Left lung (tissue), 10 donors: ENCODE data around the gene PKMYT1. TPM values are rescaled to one million over a fixed set of nuclear protein-coding genes. Genes with fewer than 3 reads are reported as not detected.

Experiments used
- ATAC-seq: fragments of 200-7000 bp; cut with Tn5 transposase; one replicate; pipeline ENCODE4 v1.9.1; 2020; ENCODE audit warnings: moderate library complexity
- DNase-seq, 4 donors: peaks; one replicate each; pipeline ENCODE4 v3.0.0-alpha.2; 2013 to 2020
- H3K27ac ChIP-seq, 2 donors: fragments of 200-600 bp; sonication (generic) in 1 of 2; one replicate each; pipeline versions ENCODE4 v1.5.0 to v1.8.0; 2020 to 2021
- H3K27me3 ChIP-seq, 2 donors: fragments of 200-600 bp; sonication (generic) in 1 of 2; one replicate each; pipeline versions ENCODE4 v1.5.0 to v1.8.0; 2020 to 2021
- H3K36me3 ChIP-seq, 2 donors: fragments of 200-600 bp; sonication (generic) in 1 of 2; one replicate each; pipeline versions ENCODE4 v1.5.0 to v1.8.0; 2020 to 2021
- H3K4me1 ChIP-seq, 2 donors: fragments of 200-600 bp; one replicate each; pipeline ENCODE4 v1.8.0; 2021
- H3K4me3 ChIP-seq, 2 donors: fragments of 200-600 bp; sonication (generic) in 1 of 2; one replicate each; pipeline versions ENCODE4 v1.5.0 to v1.8.0; 2020 to 2021; ENCODE audit warnings: mild to moderate bottlenecking in 1 of 2
- H3K9me3 ChIP-seq, 2 donors: fragments of 200-600 bp; sonication (generic) in 1 of 2; one replicate each; pipeline versions ENCODE4 v1.5.0 to v1.8.0; 2020 to 2021
- CTCF ChIP-seq, 2 donors: fragments of 200-600 bp; sonication (generic) in 1 of 2; IDR thresholded peaks; one replicate each; pipeline versions ENCODE4 v1.5.0 to v1.8.0; 2021; ENCODE audit warnings: antibody characterized with exemption in 2 of 2
- intact Hi-C, 2 donors: fragments of 100-400 bp; cut with DNase I; formaldehyde crosslinking; loops; one replicate each; pipeline versions ENCODE4 v1.11.2 to v1.14.2; 2022
- polyA plus RNA-seq, 6 donors: library from polyadenylated mRNA; unstranded; fragments of 120-200 nt; gene quantifications; one replicate each; pipeline ENCODE4 v1.2.1, GENCODE V29; 2013; ENCODE audit not compliant: insufficient read length in 6 of 6
- total RNA-seq, 2 donors: library from RNA; stranded (reverse); fragmentation: NEBNext Ultra II Directional; extraction: Animal tissue kit (Norgen Biotek cat#: 25700); gene quantifications; one replicate each; pipeline ENCODE4 v1.2.1, GENCODE V29; 2021
- donor health status: DM: no; HTN: yes; CAD: no.
- donor health status: DM: no; HTN: no; CAD: no.

The PKMYT1 gene
- total and polyA plus RNA-seq, 8 donors: 13.9 to 21.8 (median 17.2) TPM

GRCh38 chr16:2954656-2955381 lies 25.4 kb downstream of the PKMYT1 start:
- peaks cover 0 to 17% of the 10 kb centered on the region in 2 donors for H3K4me1 ChIP-seq
- TF ChIP-seq CTCF (IDR thresholded peaks at IDR 0.05): no peak
- ATAC-seq (no peak), DNase-seq (no peak)
- intact Hi-C loops: no loop called here
- H3K9me3 ChIP-seq: no peaks in the 10 kb centered on the region
- H3K36me3 ChIP-seq: peaks cover 0 to 9% of the 10 kb centered on the region in 2 donors
- H3K27me3 ChIP-seq: peaks cover 15 to 64% of the 10 kb centered on the region in 2 donors
- H3K4me3 ChIP-seq: no peak overlapping the region
- H3K27ac ChIP-seq: no peak overlapping the region

GRCh38 chr16:2953706-2954627 lies 26.3 kb downstream of the PKMYT1 start:
- no peak for TF ChIP-seq CTCF (IDR thresholded peaks at IDR 0.05)
- Histone ChIP-seq H3K4me3 (no peak overlapping the region), H3K4me1 (peaks cover 0 to 17% of the 10 kb centered on the region in 2 donors), H3K27me3 (peaks cover 15 to 56% of the 10 kb centered on the region in 2 donors), H3K9me3 (no peaks in the 10 kb centered on the region), H3K36me3 (peaks cover 0 to 18% of the 10 kb centered on the region in 2 donors), H3K27ac (no peak overlapping the region)
- intact Hi-C loops: no loop called here
- DNase-seq: no peak
- no peak for ATAC-seq

GRCh38 chr16:2952679-2953078 lies 27.6 kb downstream of the PKMYT1 start:
- H3K36me3 ChIP-seq: peaks cover 0 to 22% of the 10 kb centered on the region in 2 donors
- H3K4me3 ChIP-seq: no peak overlapping the region
- H3K9me3 ChIP-seq: no peaks in the 10 kb centered on the region
- peaks cover 15 to 43% of the 10 kb centered on the region in 2 donors for H3K27me3 ChIP-seq
- DNase-seq (no peak), ATAC-seq (no peak)
- H3K4me1 ChIP-seq: peaks cover 0 to 17% of the 10 kb centered on the region in 2 donors
- TF ChIP-seq CTCF (IDR thresholded peaks at IDR 0.05): no peak
- no peak overlapping the region for H3K27ac ChIP-seq
- intact Hi-C loops: no loop called here

- no peak for TF ChIP-seq CTCF (IDR thresholded peaks at IDR 0.05)
- DNase-seq: no peak
- Histone ChIP-seq H3K4me3 (no peak overlapping the region), H3K4me1 (peaks cover 0 to 6% of the 10 kb centered on the region in 2 donors), H3K27ac (no peak overlapping the region), H3K9me3 (no peaks in the 10 kb centered on the region), H3K27me3 (peaks cover 10 to 24% of the 10 kb centered on the region in 2 donors), H3K36me3 (peaks cover 0 to 22% of the 10 kb centered on the region in 2 donors)
- no peak for ATAC-seq
- intact Hi-C loops: no loop called here
Observed at GRCh38 chr16:2950773-2951172, 29.5 kb downstream of the PKMYT1 start.

GRCh38 chr16:2950353-2950724 lies 29.9 kb downstream of the PKMYT1 start:
- DNase-seq (no peak), ATAC-seq (no peak)
- Histone ChIP-seq H3K27ac (no peak overlapping the region), H3K36me3 (peaks cover 0 to 22% of the 10 kb centered on the region in 2 donors), H3K4me3 (no peak overlapping the region), H3K27me3 (peaks cover 6 to 20% of the 10 kb centered on the region in 2 donors), H3K4me1 (peaks cover 0 to 1% of the 10 kb centered on the region in 2 donors), H3K9me3 (no peaks in the 10 kb centered on the region)
- TF ChIP-seq CTCF (IDR thresholded peaks at IDR 0.05): no peak
- intact Hi-C loops: no loop called here
